ENCODE data around the gene UNC45A. TPM values are rescaled to one million over a fixed set of nuclear protein-coding genes. Genes with fewer than 3 reads are reported as not detected.

Gene UNC45A
- total RNA-seq, 1 experiment from 2014 or later: 63.1 TPM

GRCh38 chr15:90911302-90911623 lies 23.8 kb upstream of the UNC45A start:
- CTCF ChIA-PET: no interaction called here
- POLR2A ChIA-PET: interaction anchor here (0.7 kb wide), 1 partner anchor 39 kb away, joined by 3 read pairs; no protein-coding TSS in a partner anchor
- Mint-ChIP-seq H3K27me3 (ENCODE audit: insufficient read depth, unreplicated experiment) (no peaks in the 10 kb centered on the region), H3K4me3 (ENCODE audit: unreplicated experiment) (no peak overlapping the region), H3K27ac (ENCODE audit: low read depth, unreplicated experiment) (no peak overlapping the region), H3K36me3 (ENCODE audit: insufficient read depth, unreplicated experiment) (peaks cover 41% of the 10 kb centered on the region), H3K9me3 (ENCODE audit: unreplicated experiment) (no peaks in the 10 kb centered on the region), H3K4me1 (ENCODE audit: insufficient read depth, unreplicated experiment) (no peaks in the 10 kb centered on the region)
- intact Hi-C loops (cut with micrococcal nuclease): no loop called here
- no TSS peak for BruUV-seq (replicated peaks)
- no peak for DNase-seq (ENCODE audit: unreplicated experiment)
- no peak for TF ChIP-seq CTCF (IDR thresholded peaks at IDR 0.05; ENCODE audit: unreplicated experiment)

- H3K9me3 Mint-ChIP-seq (ENCODE audit: unreplicated experiment): no peaks in the 10 kb centered on the region
- no peaks in the 10 kb centered on the region for H3K4me1 Mint-ChIP-seq (ENCODE audit: insufficient read depth, unreplicated experiment)
- peaks cover 38% of the 10 kb centered on the region for H3K36me3 Mint-ChIP-seq (ENCODE audit: insufficient read depth, unreplicated experiment)
- H3K4me3 Mint-ChIP-seq (ENCODE audit: unreplicated experiment): no peak overlapping the region
- H3K27me3 Mint-ChIP-seq (ENCODE audit: insufficient read depth, unreplicated experiment): no peaks in the 10 kb centered on the region
- no peak for TF ChIP-seq CTCF (IDR thresholded peaks at IDR 0.05; ENCODE audit: unreplicated experiment)
- CTCF ChIA-PET: no interaction called here
- DNase-seq (ENCODE audit: unreplicated experiment): no peak
- POLR2A ChIA-PET: interaction anchor here (0.7 kb wide), 1 partner anchor 40 kb away, joined by 3 read pairs; no protein-coding TSS in a partner anchor
- BruUV-seq (replicated peaks): no TSS peak
- no peak overlapping the region for H3K27ac Mint-ChIP-seq (ENCODE audit: low read depth, unreplicated experiment)
- intact Hi-C loops (cut with micrococcal nuclease): no loop called here
These were observed 22.9 kb upstream of the UNC45A start for GRCh38 chr15:90911906-90912769.

- no peaks in the 10 kb centered on the region for H3K4me1 Mint-ChIP-seq (ENCODE audit: insufficient read depth, unreplicated experiment)
- ChIA-PET POLR2A (no interaction called here), CTCF (no interaction called here)
- no peak overlapping the region for H3K27ac Mint-ChIP-seq (ENCODE audit: low read depth, unreplicated experiment)
- TF ChIP-seq CTCF (IDR thresholded peaks at IDR 0.05; ENCODE audit: unreplicated experiment): no peak
- BruUV-seq (replicated peaks): no TSS peak
- H3K36me3 Mint-ChIP-seq (ENCODE audit: insufficient read depth, unreplicated experiment): peaks cover 32% of the 10 kb centered on the region
- intact Hi-C loops (cut with micrococcal nuclease): no loop called here
- no peak overlapping the region for H3K4me3 Mint-ChIP-seq (ENCODE audit: unreplicated experiment)
- DNase-seq (ENCODE audit: unreplicated experiment): no peak
- no peaks in the 10 kb centered on the region for H3K9me3 Mint-ChIP-seq (ENCODE audit: unreplicated experiment)
- H3K27me3 Mint-ChIP-seq (ENCODE audit: insufficient read depth, unreplicated experiment): no peaks in the 10 kb centered on the region
These were observed 22.4 kb upstream of the UNC45A start for GRCh38 chr15:90912770-90913075.

- BruUV-seq (replicated peaks): no TSS peak
- H3K27ac Mint-ChIP-seq (ENCODE audit: low read depth, unreplicated experiment): no peak overlapping the region
- no peaks in the 10 kb centered on the region for H3K9me3 Mint-ChIP-seq (ENCODE audit: unreplicated experiment)
- intact Hi-C loops (cut with micrococcal nuclease): no loop called here
- ChIA-PET CTCF (interaction anchor here (0.7 to 1.6 kb wide), 3 partner anchors 11 to 28 kb away, joined by 3 to 4 read pairs (median 3); partner anchors contain the start of genes HDDC3 and MAN2A2), POLR2A (interaction anchor here (0.9 to 1.6 kb wide), 3 partner anchors 10 to 17 kb away, joined by 4 to 5 read pairs (median 4); partner anchors contain the start of gene MAN2A2)
- peaks cover 34% of the 10 kb centered on the region for H3K36me3 Mint-ChIP-seq (ENCODE audit: insufficient read depth, unreplicated experiment)
- no peaks in the 10 kb centered on the region for H3K27me3 Mint-ChIP-seq (ENCODE audit: insufficient read depth, unreplicated experiment)
- no peaks in the 10 kb centered on the region for H3K4me1 Mint-ChIP-seq (ENCODE audit: insufficient read depth, unreplicated experiment)
- DNase-seq (ENCODE audit: unreplicated experiment): no peak
- H3K4me3 Mint-ChIP-seq (ENCODE audit: unreplicated experiment): no peak overlapping the region
- TF ChIP-seq CTCF (IDR thresholded peaks at IDR 0.05; ENCODE audit: unreplicated experiment): no peak
These were observed 21.6 kb upstream of the UNC45A start for GRCh38 chr15:90913398-90913944.
